HepG2 (cell line): Measurements from ENCODE around the gene KCNJ13. TPM values are rescaled to one million over a fixed set of nuclear protein-coding genes. Genes with fewer than 3 reads are reported as not detected.

Experiments
- ATAC-seq: fragments of 200-7000 bp; cut with Tn5 transposase; 3 replicates; pipeline ENCODE4 v1.9.1; 2020; ENCODE audit warnings: mild to moderate bottlenecking, moderate library complexity
- BruUV-seq: library from RNA; stranded (reverse); fragments of 400-500 nt; replicated peaks from 2 replicates; lab custom pipeline; 2021; lab: Mats Ljungman, UMichigan
- CTCF ChIA-PET: fragments of 300-600 bp; formaldehyde crosslinking; extraction: SDS; loops from one replicate; lab custom pipeline; 2021; ENCODE audit warnings: low total read pairs, inconsistent platforms, low intra/inter-chr PET ratio; lab: Yijun Ruan, JAX
- POLR2A ChIA-PET: fragments of 350-600 bp; sonication (Branson Sonifier 250); formaldehyde crosslinking; loops from one replicate; lab custom pipeline; 2020; ENCODE audit warnings: antibody characterized with exemption, inconsistent platforms; lab: Yijun Ruan, JAX
- DNase-seq: peaks from one replicate; pipeline ENCODE4 v3.0.0-alpha.2; 2015; ENCODE audit warnings: low spot score
- FAIRE-seq: peaks from 3 replicates; lab custom pipeline; 2011; peaks lifted over from hg19 to GRCh38; lab: Jason Lieb, UNC
- H2AFZ ChIP-seq: one replicate; pipeline ENCODE4 v1.6.1; 2011; ENCODE audit warnings: low read length, inconsistent platforms
- H3K27ac ChIP-seq: fragments of 300-600 bp; 3 replicates; pipeline ENCODE4 v1.8.0; 2011; ENCODE audit warnings: mixed run types, mild to moderate bottlenecking, mixed read lengths, low read length, inconsistent platforms; ENCODE audit not compliant: insufficient read depth; ENCODE audit errors: extremely low read length
- H3K27me3 ChIP-seq, 2 experiments: fragments of 200-600 bp in 1 of 2; 2 replicates in 1 of 2; 3 replicates in 1 of 2; pipeline versions ENCODE4 v1.6.0 to v1.8.0; 2011; ENCODE audit warnings: low read length in 2 of 2, mild to moderate bottlenecking in 2 of 2, moderate library complexity in 2 of 2, inconsistent platforms in 1 of 2; ENCODE audit not compliant: insufficient read depth in 2 of 2, control insufficient read depth in 1 of 2
- H3K36me3 ChIP-seq, 2 experiments: fragments of 200-600 bp in 1 of 2; replicated peaks in 1 of 2; 2 replicates in 1 of 2; 3 replicates in 1 of 2; pipeline versions ENCODE4 v1.5.1 to v1.8.0; 2011; ENCODE audit warnings: low read length in 2 of 2, inconsistent platforms in 1 of 2; ENCODE audit not compliant: insufficient read depth in 2 of 2, control insufficient read depth in 1 of 2
- H3K4me1 ChIP-seq: 2 replicates; pipeline ENCODE4 v1.5.1; 2012; ENCODE audit warnings: low read length, inconsistent platforms; ENCODE audit not compliant: insufficient read depth
- H3K4me2 ChIP-seq: 2 replicates; pipeline ENCODE4 v1.6.0; 2011; ENCODE audit warnings: low read depth, low read length, inconsistent platforms
- H3K4me3 ChIP-seq, 3 experiments: fragments of 200-600 bp in 1 of 3; sonication (generic), shearing (Covaris generic) in 1 of 3; replicated peaks in 1 of 3; 2 replicates each; pipeline ENCODE4 v1.5.1; 2011 to 2016; ENCODE audit warnings: low read length in 3 of 3, inconsistent platforms in 2 of 3, low read depth in 2 of 3, mild to moderate bottlenecking in 2 of 3, control low read depth in 1 of 3, mixed read lengths in 1 of 3; ENCODE audit not compliant: insufficient read depth in 1 of 3
- H3K79me2 ChIP-seq: one replicate; pipeline ENCODE4 v1.6.1; 2011; ENCODE audit warnings: low read length, inconsistent platforms; ENCODE audit not compliant: insufficient read depth
- H3K9ac ChIP-seq: 2 replicates; pipeline ENCODE4 v1.6.0; 2011; ENCODE audit warnings: mild to moderate bottlenecking, low read depth, low read length, inconsistent platforms; ENCODE audit not compliant: insufficient read depth
- H3K9me3 ChIP-seq: 2 replicates; pipeline ENCODE4 v1.5.1; 2012; ENCODE audit warnings: mild to moderate bottlenecking, low read length
- H4K20me1 ChIP-seq: 2 replicates; pipeline ENCODE4 v1.6.0; 2011; ENCODE audit warnings: inconsistent platforms, mild to moderate bottlenecking, low read length, moderate library complexity; ENCODE audit not compliant: insufficient read depth
- ATM ChIP-seq: fragments of 450-650 bp; IDR thresholded peaks from 2 replicates; pipeline ENCODE4 v1.7.1; 2017; ENCODE audit warnings: mild to moderate bottlenecking, borderline replicate concordance
- DBP ChIP-seq: sonication (generic); formaldehyde crosslinking; IDR thresholded peaks from 2 replicates; pipeline ENCODE4 v1.4.0; 2020; ENCODE audit warnings: missing genetic modification reagents; ENCODE audit errors: not compliant biosample characterization
- IRF1 ChIP-seq: sonication (generic); formaldehyde crosslinking; IDR thresholded peaks from 2 replicates; pipeline ENCODE4 v1.4.0; 2020; ENCODE audit warnings: low read depth, mild to moderate bottlenecking, missing genetic modification reagents
- KAT8 ChIP-seq: IDR thresholded peaks from 2 replicates; pipeline ENCODE4 v1.6.1; 2016; ENCODE audit warnings: missing genetic modification reagents, missing compliant biosample characterization
- MXD4 ChIP-seq: IDR thresholded peaks from 2 replicates; pipeline ENCODE4 v1.6.1; 2016; ENCODE audit warnings: mild to moderate bottlenecking, missing biosample characterization, missing genetic modification reagents
- NR2C2 ChIP-seq: sonication (generic); formaldehyde crosslinking; IDR thresholded peaks from 2 replicates; pipeline ENCODE4 v1.4.0; 2020; ENCODE audit warnings: missing genetic modification reagents, mild to moderate bottlenecking, moderate library complexity, borderline replicate concordance
- PRMT3 ChIP-seq: sonication (generic); formaldehyde crosslinking; IDR thresholded peaks from 2 replicates; pipeline ENCODE4 v1.8.1; 2022; ENCODE audit warnings: low read depth, mild to moderate bottlenecking, moderate library complexity, missing genetic modification reagents, borderline replicate concordance
- SNAI1 ChIP-seq: sonication (generic); formaldehyde crosslinking; IDR thresholded peaks from 2 replicates; pipeline ENCODE4 v1.5.0; 2020; ENCODE audit warnings: mild to moderate bottlenecking, missing genetic modification reagents, borderline replicate concordance
- TSC22D2 ChIP-seq: sonication (generic); formaldehyde crosslinking; IDR thresholded peaks from 2 replicates; pipeline ENCODE4 v1.5.1; 2020; ENCODE audit warnings: missing genetic modification reagents, mild to moderate bottlenecking, borderline replicate concordance
- ZNF121 ChIP-seq: sonication (generic); formaldehyde crosslinking; IDR thresholded peaks from 2 replicates; pipeline ENCODE4 v1.5.0; 2020; ENCODE audit warnings: mild to moderate bottlenecking, missing genetic modification reagents
- ZNF263 ChIP-seq: sonication (generic); formaldehyde crosslinking; IDR thresholded peaks from 2 replicates; pipeline ENCODE4 v1.4.0; 2020; ENCODE audit warnings: missing genetic modification reagents
- ZNF331 ChIP-seq: sonication (generic); formaldehyde crosslinking; IDR thresholded peaks from 2 replicates; pipeline ENCODE4 v1.4.0; 2020; ENCODE audit warnings: missing genetic modification reagents
- ZNF75D ChIP-seq: sonication (generic); formaldehyde crosslinking; IDR thresholded peaks from 2 replicates; pipeline ENCODE4 v1.8.1; 2023; ENCODE audit warnings: missing genetic modification reagents, mild to moderate bottlenecking, borderline replicate concordance
- WGBS: methylation state at CpG from one replicate; pipeline ENCODE4 v1.1.6; 2017; ENCODE audit warnings: low lambda C conversion rate; 5-methylcytosine and 5-hydroxymethylcytosine counted together
- in situ Hi-C: cut with HindIII; loops from 2 replicates; pipeline ENCODE4 v1.10.0; 2017; ENCODE audit warnings: low pct_unique_long_range_greater_than_20kb; ENCODE audit not compliant: extremely low pct_ligation_motif_present
- intact Hi-C: fragments of 100-400 bp; cut with micrococcal nuclease; formaldehyde crosslinking; loops from one replicate; pipeline ENCODE4 v1.10.0; 2022; ENCODE audit not compliant: unreplicated experiment
- polyA plus RNA-seq, 8 experiments: library from polyadenylated mRNA; depleted of rRNA in 3 of 8; stranded (reverse) in 7 of 8; unstranded in 1 of 8; fragments of >200 nt; fragmentation: Illumina TruSeq in 4 of 8; extraction: Trizol in 4 of 8; gene quantifications; 2 replicates each; pipeline versions ENCODE4 v1.2.1 to v1.2.3, GENCODE V29; 2011 to 2016; ENCODE audit warnings: low read depth in 4 of 8, missing spikeins in 1 of 8, mixed read lengths in 1 of 8; ENCODE audit not compliant: insufficient read depth in 1 of 8
- total RNA-seq, 5 experiments: library from RNA; depleted of rRNA; stranded (reverse); fragments of >200 nt; fragmentation: Illumina TruSeq; extraction: Trizol; gene quantifications; 2 replicates each; pipeline ENCODE4 v1.2.3, GENCODE V29; 2016; ENCODE audit warnings: low read depth in 1 of 5

Gene KCNJ13
- total and polyA plus RNA-seq, 2 of the 13 experiments (the other 11 are each of a cell fraction or from before 2014, with no cell fraction given), result not detected

- CTCF ChIA-PET, result no interaction called here
- in situ Hi-C loops, result no loop called here
- WGBS, result 94% methylated on average over 2 of the region's 2 CpGs
Measured at GRCh38 chr2:232757905-232758304, 18.5 kb downstream of the KCNJ13 start.

More at GRCh38 chr2:232757905-232758304, 18.5 kb downstream of the KCNJ13 start:
- no peak overlapping the region for H2AFZ ChIP-seq
- H3K36me3 ChIP-seq, result peaks cover 14 to 69% of the 10 kb centered on the region in 2 experiments
- ATAC-seq (no peak), FAIRE-seq (no peak), DNase-seq (no peak)
- no peaks in the 10 kb centered on the region for H3K4me1 ChIP-seq
- H3K9ac ChIP-seq, result no peak overlapping the region
- no peaks in the 10 kb centered on the region for H3K79me2 ChIP-seq
- no peak for TF ChIP-seq ZNF75D (CRISPR knock-in tag)
- no peak for TF ChIP-seq KAT8 (CRISPR knock-in tag)
- TF ChIP-seq ZNF263 (CRISPR knock-in tag), result no peak
- TF ChIP-seq ZNF331, result no peak
- no peak for TF ChIP-seq SNAI1 (CRISPR knock-in tag)
- TF ChIP-seq MXD4 (CRISPR knock-in tag), result no peak
- TF ChIP-seq DBP (CRISPR knock-in tag), result no peak
- no peak for TF ChIP-seq IRF1 (CRISPR knock-in tag)
- TF ChIP-seq NR2C2 (CRISPR knock-in tag), result no peak
- no peak for TF ChIP-seq PRMT3 (CRISPR knock-in tag)
- no peak for TF ChIP-seq TSC22D2 (CRISPR knock-in tag)
- no peak for TF ChIP-seq ZNF121 (CRISPR knock-in tag)
- no peak for TF ChIP-seq ATM
- intact Hi-C loops, result no loop called here
- POLR2A ChIA-PET, result no interaction called here
- no peaks in the 10 kb centered on the region for H3K27me3 ChIP-seq
- no peak overlapping the region for H3K27ac ChIP-seq
- H3K9me3 ChIP-seq, result no peaks in the 10 kb centered on the region
- H3K4me2 ChIP-seq, result no peak overlapping the region
- H4K20me1 ChIP-seq, result no peaks in the 10 kb centered on the region
- BruUV-seq, result no TSS peak
- no peak overlapping the region for H3K4me3 ChIP-seq
